ENCODE data around the gene CHAD.

- TF ChIP-seq CTCF (IDR thresholded peaks at IDR 0.05) (no peak), POLR2A (IDR thresholded peaks at IDR 0.05) (no peak)
Measured at GRCh38 chr17:50465635-50466034, 3.0 kb downstream of the CHAD start.

Measured in adrenal gland (tissue), 5 donors.